DND-41 (cell line): ENCODE results near the gene PITPNM1.

ENCODE experiments used
- ATAC-seq: fragments of 200-7000 bp; cut with Tn5 transposase; 3 replicates; pipeline ENCODE4 v1.9.1; 2021; ENCODE audit warnings: low read depth; ENCODE audit not compliant: insufficient read depth
- DNase-seq: peaks from one replicate; pipeline ENCODE4 v3.0.0-alpha.2; 2020
- H2AFZ ChIP-seq: 2 replicates; pipeline ENCODE4 v1.6.0; 2012; ENCODE audit warnings: low read depth, low read length
- H3K27ac ChIP-seq: 2 replicates; pipeline ENCODE4 v1.5.1; 2012; ENCODE audit warnings: low read length, inconsistent platforms
- H3K27me3 ChIP-seq: fragments of 200-600 bp; sonication (generic); 2 replicates; pipeline ENCODE4 v1.6.0; 2012; ENCODE audit warnings: low read length, mild to moderate bottlenecking, inconsistent platforms; ENCODE audit not compliant: insufficient read depth, poor library complexity
- H3K36me3 ChIP-seq: 2 replicates; pipeline ENCODE4 v1.5.1; 2012; ENCODE audit warnings: low read length, inconsistent platforms; ENCODE audit not compliant: insufficient read depth
- H3K4me1 ChIP-seq: 2 replicates; pipeline ENCODE4 v1.5.1; 2012; ENCODE audit warnings: mild to moderate bottlenecking, low read length; ENCODE audit not compliant: insufficient read depth
- H3K4me2 ChIP-seq: 2 replicates; pipeline ENCODE4 v1.6.0; 2012; ENCODE audit warnings: mild to moderate bottlenecking, moderate library complexity, low read length, inconsistent platforms; ENCODE audit not compliant: insufficient read depth
- H3K4me3 ChIP-seq, 2 experiments: fragments of 200-600 bp in 1 of 2; shearing (Covaris generic) in 1 of 2; 2 replicates each; pipeline ENCODE4 v1.5.1; 2012 to 2016; ENCODE audit warnings: inconsistent platforms in 2 of 2, low read length in 2 of 2, mild to moderate bottlenecking in 2 of 2, low read depth in 1 of 2, moderate library complexity in 1 of 2
- H3K79me2 ChIP-seq: 2 replicates; pipeline ENCODE4 v1.6.0; 2012; ENCODE audit warnings: low read length, inconsistent platforms; ENCODE audit not compliant: insufficient read depth
- H3K9ac ChIP-seq: 2 replicates; pipeline ENCODE4 v1.6.0; 2012; ENCODE audit warnings: low read depth, mild to moderate bottlenecking, inconsistent platforms, low read length, moderate library complexity
- H3K9me3 ChIP-seq: 2 replicates; pipeline ENCODE4 v1.5.1; 2012; ENCODE audit warnings: low read length, moderate library complexity, mild to moderate bottlenecking, inconsistent platforms; ENCODE audit not compliant: insufficient read depth, severe bottlenecking
- H4K20me1 ChIP-seq: 2 replicates; pipeline ENCODE4 v1.6.0; 2012; ENCODE audit warnings: low read length; ENCODE audit not compliant: insufficient read depth
- EZH2 ChIP-seq: IDR thresholded peaks from 3 replicates; pipeline ENCODE4 v1.6.1; 2012; ENCODE audit warnings: borderline replicate concordance, low read depth, mild to moderate bottlenecking, moderate library complexity, low read length, inconsistent platforms; ENCODE audit not compliant: severe bottlenecking
- TF ChIP-seq, protein P1 (sequence below): IDR thresholded peaks from 2 replicates; pipeline ENCODE4 v1.5.1; 2012; ENCODE audit warnings: borderline replicate concordance, low read length, moderate library complexity, mild to moderate bottlenecking; ENCODE audit not compliant: poor library complexity, severe bottlenecking; ENCODE audit errors: extremely low read depth

The PITPNM1 gene

DNA sequence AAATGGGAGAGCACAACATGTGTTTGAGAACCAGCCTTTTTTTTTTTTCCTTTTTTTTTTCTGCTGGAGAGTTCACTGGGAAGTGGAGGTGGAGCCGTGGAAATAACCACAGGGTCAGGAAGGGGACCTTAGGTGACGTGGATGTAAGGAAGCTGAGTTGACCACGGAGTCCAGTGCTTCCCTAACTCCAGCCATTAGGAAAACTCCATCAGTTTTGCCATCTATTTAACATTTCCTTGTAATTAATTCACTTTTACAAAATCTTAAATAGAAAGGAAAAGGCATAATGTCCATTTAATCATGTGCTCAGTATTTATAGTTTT is 4.8 kb upstream of the PITPNM1 start:
- no peak for DNase-seq
- H4K20me1 ChIP-seq = peaks cover 18% of the 10 kb centered on the region
- TF ChIP-seq, protein P1, sequence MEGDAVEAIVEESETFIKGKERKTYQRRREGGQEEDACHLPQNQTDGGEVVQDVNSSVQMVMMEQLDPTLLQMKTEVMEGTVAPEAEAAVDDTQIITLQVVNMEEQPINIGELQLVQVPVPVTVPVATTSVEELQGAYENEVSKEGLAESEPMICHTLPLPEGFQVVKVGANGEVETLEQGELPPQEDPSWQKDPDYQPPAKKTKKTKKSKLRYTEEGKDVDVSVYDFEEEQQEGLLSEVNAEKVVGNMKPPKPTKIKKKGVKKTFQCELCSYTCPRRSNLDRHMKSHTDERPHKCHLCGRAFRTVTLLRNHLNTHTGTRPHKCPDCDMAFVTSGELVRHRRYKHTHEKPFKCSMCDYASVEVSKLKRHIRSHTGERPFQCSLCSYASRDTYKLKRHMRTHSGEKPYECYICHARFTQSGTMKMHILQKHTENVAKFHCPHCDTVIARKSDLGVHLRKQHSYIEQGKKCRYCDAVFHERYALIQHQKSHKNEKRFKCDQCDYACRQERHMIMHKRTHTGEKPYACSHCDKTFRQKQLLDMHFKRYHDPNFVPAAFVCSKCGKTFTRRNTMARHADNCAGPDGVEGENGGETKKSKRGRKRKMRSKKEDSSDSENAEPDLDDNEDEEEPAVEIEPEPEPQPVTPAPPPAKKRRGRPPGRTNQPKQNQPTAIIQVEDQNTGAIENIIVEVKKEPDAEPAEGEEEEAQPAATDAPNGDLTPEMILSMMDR = no peak
- TF ChIP-seq EZH2 = no peak
- no peak overlapping the region for H3K4me2 ChIP-seq
- H3K4me1 ChIP-seq = peaks cover 34% of the 10 kb centered on the region
- peaks cover 14% of the 10 kb centered on the region for H3K36me3 ChIP-seq
- no peak for ATAC-seq
- no peak overlapping the region for H3K4me3 ChIP-seq
- H3K27ac ChIP-seq = no peak overlapping the region
- H3K9me3 ChIP-seq = no peaks in the 10 kb centered on the region
- H3K79me2 ChIP-seq = peaks cover 23% of the 10 kb centered on the region
- H3K9ac ChIP-seq = no peak overlapping the region
- no peaks in the 10 kb centered on the region for H3K27me3 ChIP-seq
- no peak overlapping the region for H2AFZ ChIP-seq

DNA sequence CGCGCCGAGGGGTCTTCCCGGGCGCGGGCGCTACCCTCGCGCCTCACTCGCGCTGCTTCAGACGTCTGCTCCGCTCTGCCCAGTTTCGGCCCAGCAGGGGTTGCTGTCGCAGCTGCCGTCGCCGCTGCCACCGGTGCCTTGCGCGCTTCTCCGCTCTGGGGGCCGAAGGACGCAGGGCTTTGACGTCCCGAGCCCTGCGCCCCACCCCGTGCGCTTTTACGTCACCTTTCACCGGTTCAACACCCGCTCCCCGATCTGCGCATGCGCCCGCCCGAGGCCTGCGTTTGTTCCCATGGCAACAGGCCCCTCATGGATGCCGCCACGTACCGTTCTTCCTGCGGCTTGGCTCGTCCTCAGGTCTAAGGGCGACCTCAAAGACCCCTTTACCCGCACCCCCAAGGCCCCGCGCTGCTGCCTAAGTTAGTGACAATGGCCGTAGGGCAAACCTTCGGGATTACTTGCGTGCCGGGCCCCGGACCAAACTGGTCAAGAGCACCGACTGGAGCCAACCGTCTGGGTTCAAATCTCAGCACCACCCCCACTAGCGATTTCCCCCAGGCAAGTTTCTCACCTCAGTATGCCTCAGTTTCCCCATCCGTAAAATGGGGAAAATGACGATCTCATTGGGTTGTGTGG is 3.4 kb upstream of the PITPNM1 start:
- H3K9ac ChIP-seq = peak overlapping the region; percentile 79
- H2AFZ ChIP-seq = peak overlapping the region; percentile 95
- ATAC-seq (peak; percentile 35), DNase-seq (peak; percentile 98)
- no peaks in the 10 kb centered on the region for H3K27me3 ChIP-seq
- peak overlapping the region; percentile 42 to 85; a peak in 3 of 4 replicates for H3K4me3 ChIP-seq
- TF ChIP-seq, protein P1 = peak; percentile 14
- TF ChIP-seq EZH2 = no peak
- peaks cover 41% of the 10 kb centered on the region for H3K4me1 ChIP-seq
- peak overlapping the region; percentile 95 for H3K4me2 ChIP-seq
- peak overlapping the region; percentile 96 for H3K27ac ChIP-seq
- H4K20me1 ChIP-seq = peaks cover 27% of the 10 kb centered on the region
- peaks cover 36% of the 10 kb centered on the region for H3K79me2 ChIP-seq
- no peaks in the 10 kb centered on the region for H3K9me3 ChIP-seq
- H3K36me3 ChIP-seq = peaks cover 14% of the 10 kb centered on the region

DNA sequence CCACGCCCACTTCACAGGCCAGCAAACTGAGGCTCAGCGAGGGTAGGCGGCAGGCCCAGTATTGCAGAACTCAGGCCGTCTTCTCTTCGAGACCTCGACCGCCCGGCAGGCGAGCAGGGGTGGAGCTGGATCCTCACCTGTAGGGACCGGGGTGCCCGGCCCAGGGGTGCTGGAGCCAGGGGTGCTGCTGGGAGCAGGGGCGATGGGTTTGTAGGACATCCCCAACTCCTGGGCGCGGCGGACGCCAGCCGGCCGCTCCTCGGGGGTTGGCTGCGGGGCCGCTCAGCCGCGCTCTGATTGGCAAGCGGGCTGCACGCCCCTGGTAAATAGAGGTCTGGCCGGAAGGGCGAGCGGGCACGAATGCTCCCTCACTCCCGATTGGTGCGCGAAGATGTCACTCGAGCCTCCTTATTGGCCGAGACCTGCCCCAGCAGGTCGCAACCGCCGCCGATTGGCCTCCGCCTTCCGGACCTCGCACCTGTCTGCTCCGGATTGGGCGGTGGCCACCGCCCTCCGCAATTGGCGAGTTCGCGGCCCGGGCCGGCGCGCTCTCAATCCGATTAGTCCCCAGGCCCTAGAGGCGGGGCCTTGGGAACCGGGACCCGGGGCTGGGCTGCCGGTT is 2.8 kb upstream of the PITPNM1 start, which contains the start of gene CDK2AP2:
Gene CDK2AP2 (minus strand): TSS at position 299 of the 622 bp plus-strand sequence. CDS start 80 bp downstream, at position 219.
- Histone ChIP-seq H3K9ac (peak within 1 kb of the TSS; percentile 79), H2AFZ (peak within 1 kb of the TSS; percentile 95), H3K36me3 (peaks cover 17% of the 10 kb centered on the region), H3K4me2 (peak within 1 kb of the TSS; percentile 95), H3K9me3 (no peaks in the 10 kb centered on the region), H3K4me1 (peaks cover 47% of the 10 kb centered on the region), H4K20me1 (peaks cover 34% of the 10 kb centered on the region), H3K79me2 (peaks cover 42% of the 10 kb centered on the region), H3K27me3 (no peaks in the 10 kb centered on the region), H3K27ac (peak within 1 kb of the TSS; percentile 96), H3K4me3 (peak within 1 kb of the TSS; percentile 42 to 85; a peak in 3 of 4 replicates)
- ATAC-seq (peak; percentile 84), DNase-seq (peak; percentile 99)
- TF ChIP-seq, protein P1 = no peak
- no peak for TF ChIP-seq EZH2
